ENCODE data around the gene AGPAT2.

The AGPAT2 gene

GRCh38 chr9:136686794-136687711 is at the start of gene AGPAT2:
Gene AGPAT2 (minus strand): TSS chr9:136687457. CDS start chr9:136687357, 100 bp downstream.
- DNase-seq: no peak

DNA sequence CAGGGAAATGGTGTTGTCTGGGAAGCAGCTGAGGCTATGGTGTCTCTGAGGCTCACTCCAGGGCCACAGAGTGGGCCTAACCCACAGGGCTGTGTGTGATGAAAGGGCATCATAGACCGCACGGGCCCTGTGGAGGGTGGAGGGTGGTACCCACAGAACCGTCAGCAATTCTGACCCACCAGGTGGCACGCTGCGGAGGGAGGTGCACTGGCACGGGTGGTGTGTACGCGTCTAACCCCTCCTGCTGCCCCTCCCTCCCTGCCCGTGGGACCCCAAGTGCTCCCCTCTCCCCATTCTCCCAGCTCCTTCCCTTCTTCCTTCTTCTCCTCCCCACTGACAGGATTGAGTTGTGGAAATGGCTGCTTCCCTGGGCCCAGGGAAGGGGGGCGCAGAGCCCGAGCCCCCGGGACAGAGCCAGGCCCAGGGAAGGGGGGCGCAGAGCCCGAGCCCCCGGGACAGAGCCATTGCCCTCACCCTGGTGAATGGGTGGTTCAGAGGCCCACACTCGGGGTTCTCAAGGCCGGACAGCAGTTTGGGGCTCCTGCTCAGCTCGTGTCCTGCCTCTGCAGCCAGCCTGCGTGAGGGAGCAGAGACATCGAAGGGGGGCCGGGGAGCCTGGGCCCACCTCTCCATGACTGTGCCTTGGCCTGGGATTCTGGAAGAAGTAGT is 48.7 kb upstream of the AGPAT2 start:
- peak; percentile 28 for DNase-seq

GRCh38 chr9:136734837-136735496 is 47.7 kb upstream of the AGPAT2 start:
- peak; percentile 13 for DNase-seq

- DNase-seq: peak; percentile 10
Measured at GRCh38 chr9:136733611-136734010, 46.4 kb upstream of the AGPAT2 start.

DNA sequence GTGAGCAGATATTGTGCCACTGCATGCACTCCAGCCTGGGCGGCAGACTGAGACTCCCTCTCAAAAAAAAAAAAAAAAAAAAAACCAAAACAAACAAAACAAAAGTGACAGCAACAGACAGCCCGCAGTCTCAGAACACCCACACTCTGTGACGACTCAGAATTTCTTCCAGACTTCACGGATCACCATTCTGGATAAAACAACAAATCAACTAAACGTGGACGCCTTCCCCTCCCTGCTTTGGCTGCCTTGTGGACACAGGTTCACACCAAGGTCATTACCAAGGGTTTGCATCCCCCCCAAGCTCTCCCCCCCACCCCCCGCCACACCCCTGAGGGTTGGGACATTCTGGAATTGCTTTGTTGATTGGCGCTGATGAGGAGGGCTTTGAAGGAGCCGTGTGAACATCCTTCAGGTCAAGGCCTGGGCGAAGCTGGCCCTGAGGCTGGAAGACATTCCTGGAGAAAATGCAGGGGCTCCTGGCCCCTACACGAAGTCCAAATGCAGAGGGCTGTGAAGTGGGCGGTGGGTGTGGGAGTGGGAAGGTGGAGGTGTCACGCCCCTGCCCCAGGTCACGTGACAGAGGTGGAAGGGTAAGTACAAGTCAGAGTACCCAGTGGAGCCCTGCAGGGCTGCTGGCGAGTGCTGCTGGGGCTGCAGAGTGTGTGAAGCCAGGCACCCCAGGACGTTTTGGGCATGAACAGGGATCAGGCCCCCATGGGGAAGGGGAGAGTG is 45.4 kb upstream of the AGPAT2 start:
- DNase-seq: peak; percentile 15

DNA sequence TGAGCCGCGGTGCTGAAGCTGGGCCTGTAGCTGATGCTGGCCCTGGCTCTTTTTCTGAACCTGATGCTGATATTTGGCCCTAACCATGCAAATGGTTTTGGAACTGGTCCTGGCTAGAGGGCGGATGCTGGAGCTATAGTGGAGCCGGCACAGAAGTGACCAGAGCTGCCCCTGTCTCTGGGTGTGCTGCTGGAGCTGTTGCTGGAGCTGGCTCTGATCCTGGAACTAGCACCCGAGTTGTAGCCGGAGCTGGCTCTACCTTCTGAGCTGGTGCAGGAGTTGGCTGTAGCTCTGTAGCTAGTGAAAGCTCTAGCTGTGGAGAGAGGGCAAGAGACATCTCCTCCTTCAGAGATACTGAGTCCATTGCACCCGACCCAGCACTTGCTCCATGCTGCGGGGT is 42.7 kb upstream of the AGPAT2 start:
- DNase-seq: peak; percentile 23

GRCh38 chr9:136729144-136729543 is 41.9 kb upstream of the AGPAT2 start:
- peak; percentile 35 for DNase-seq

DNA sequence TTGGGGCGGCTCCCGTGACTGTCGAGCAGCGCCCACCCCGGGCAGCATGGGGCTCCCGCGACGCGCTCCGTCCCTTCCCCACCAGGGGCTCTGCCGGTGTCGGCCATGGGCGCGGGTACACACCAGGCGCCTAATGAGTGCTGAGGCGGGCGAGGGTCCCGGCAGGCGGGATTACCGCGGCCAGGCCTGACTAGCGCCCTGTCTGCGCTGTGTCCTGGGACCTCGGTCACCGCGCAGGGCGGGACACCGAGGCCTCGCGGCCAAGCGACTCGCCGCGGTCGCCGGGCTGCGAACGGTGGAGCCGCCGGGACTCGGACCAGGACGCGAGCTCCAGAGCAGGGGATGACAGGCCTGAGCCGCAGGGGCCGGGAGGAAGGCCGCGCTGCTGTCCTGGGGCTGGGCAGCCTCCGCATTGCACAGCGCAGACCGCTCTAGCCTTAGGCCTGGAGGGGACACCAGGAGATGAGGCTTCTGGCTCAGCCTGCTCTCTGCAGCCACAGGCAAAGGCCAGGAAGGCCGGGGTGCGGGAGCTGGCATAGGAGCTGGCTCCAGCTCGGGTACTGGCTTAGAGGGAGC is 41.4 kb upstream of the AGPAT2 start:
- no peak for DNase-seq

- DNase-seq: peak; percentile 90
Measured at GRCh38 chr9:136728080-136728547, 40.9 kb upstream of the AGPAT2 start.

DNA sequence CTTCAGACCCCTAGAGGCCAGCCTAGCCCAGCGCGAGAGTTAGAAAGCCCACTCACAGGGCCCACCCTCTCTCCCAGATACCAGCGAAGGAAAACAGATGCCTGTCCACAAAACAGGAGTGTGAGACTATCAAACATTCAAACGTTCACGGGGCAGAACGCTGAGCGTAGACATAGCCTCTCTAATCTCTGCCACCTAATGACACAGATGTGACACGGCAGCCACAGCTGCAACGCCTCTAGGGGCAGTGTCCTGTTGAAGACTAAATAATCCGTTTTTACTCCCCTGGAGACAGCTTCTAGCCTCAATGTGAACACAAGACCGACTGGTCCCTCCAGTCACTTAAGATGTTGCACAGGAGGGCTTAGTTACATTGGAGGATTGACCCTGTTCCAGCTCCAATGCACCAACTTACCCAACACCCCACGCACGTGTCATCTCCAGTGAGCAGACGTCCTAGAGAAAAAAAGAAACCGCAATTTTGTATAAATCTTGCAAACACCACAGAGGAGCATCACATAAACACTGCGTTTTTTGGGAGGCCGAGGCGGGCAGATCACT is 39.5 kb upstream of the AGPAT2 start:
- no peak for DNase-seq

DNA sequence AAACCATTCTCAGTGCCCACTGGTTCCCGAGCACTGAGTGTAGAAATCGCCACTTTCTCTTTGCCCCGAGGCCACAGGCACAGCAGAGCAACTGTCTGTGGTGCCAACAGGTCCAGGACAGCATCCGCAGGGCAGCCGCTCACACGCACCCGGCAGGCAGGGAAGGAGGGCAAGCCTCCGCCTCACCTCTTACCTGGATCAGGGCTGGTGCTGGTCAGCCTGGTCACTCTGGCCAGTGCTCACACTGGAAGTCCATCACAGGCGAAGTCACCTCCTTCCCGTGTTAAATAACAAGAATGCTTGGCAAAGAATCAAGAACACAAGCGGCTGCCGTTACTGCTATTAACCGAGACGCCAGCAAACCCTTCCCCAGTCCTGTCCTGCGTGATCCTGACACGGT is 38.9 kb upstream of the AGPAT2 start:
- DNase-seq: no peak

DNA sequence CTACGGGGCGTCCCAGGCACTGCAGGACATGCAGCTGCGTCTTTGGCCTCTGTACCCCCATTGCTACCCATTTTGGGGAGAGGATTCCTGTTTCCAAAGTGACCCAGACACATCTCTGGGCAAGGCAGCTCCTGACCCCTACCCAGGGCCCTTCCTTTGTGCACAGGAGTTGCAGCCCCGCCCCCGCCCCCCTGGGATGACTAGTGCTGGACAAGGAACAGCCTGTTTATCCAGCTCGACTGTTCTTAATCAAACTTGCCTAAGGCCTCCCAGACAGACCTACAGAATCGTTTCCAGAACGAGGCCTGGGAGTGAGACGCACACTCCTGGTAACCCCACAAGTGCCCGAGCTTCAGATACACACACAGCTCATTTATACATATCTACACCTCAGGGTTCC is 38.4 kb upstream of the AGPAT2 start:
- DNase-seq: no peak

- DNase-seq: no peak
Measured at GRCh38 chr9:136724772-136725171, 37.5 kb upstream of the AGPAT2 start.

- DNase-seq: no peak
Measured at GRCh38 chr9:136723989-136724388, 36.7 kb upstream of the AGPAT2 start.

DNA sequence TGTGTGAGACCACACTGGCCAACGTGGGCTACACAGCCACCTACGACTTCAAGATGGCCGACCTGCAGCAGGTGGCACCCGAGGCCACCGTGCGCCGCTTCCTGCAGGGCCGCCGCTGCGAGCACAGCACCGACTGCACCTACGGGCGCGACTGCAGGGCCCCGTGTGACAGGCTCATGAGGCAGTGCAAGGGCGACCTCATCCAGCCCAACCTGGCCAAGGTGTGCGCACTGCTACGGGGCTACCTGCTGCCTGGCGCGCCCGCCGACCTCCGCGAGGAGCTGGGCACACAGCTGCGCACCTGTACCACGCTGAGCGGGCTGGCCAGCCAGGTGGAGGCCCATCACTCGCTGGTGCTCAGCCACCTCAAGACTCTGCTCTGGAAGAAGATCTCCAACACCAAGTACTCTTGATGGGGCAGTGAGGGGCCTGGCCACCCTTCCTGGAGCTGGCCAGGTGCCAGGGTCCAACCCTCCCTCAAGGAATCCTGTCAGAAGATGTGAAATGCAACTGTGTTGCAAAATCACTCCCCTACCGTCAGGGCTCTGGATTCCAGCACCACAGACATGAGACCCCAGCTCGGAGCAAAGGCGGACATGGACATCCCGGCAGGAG is 36.2 kb upstream of the AGPAT2 start:
- DNase-seq: no peak

DNA sequence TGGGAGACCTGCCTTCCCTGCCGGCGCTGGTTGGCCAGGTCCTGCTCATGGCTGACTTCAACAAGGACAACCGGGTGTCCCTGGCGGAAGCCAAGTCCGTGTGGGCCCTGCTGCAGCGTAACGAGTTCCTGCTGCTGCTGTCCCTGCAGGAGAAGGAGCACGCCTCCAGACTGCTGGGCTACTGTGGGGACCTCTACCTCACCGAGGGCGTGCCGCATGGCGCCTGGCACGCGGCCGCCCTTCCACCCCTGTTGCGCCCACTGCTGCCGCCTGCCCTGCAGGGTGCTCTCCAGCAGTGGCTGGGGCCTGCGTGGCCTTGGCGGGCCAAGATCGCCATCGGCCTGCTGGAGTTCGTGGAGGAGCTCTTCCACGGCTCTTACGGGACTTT is 35.7 kb upstream of the AGPAT2 start:
- no peak for DNase-seq

DNA sequence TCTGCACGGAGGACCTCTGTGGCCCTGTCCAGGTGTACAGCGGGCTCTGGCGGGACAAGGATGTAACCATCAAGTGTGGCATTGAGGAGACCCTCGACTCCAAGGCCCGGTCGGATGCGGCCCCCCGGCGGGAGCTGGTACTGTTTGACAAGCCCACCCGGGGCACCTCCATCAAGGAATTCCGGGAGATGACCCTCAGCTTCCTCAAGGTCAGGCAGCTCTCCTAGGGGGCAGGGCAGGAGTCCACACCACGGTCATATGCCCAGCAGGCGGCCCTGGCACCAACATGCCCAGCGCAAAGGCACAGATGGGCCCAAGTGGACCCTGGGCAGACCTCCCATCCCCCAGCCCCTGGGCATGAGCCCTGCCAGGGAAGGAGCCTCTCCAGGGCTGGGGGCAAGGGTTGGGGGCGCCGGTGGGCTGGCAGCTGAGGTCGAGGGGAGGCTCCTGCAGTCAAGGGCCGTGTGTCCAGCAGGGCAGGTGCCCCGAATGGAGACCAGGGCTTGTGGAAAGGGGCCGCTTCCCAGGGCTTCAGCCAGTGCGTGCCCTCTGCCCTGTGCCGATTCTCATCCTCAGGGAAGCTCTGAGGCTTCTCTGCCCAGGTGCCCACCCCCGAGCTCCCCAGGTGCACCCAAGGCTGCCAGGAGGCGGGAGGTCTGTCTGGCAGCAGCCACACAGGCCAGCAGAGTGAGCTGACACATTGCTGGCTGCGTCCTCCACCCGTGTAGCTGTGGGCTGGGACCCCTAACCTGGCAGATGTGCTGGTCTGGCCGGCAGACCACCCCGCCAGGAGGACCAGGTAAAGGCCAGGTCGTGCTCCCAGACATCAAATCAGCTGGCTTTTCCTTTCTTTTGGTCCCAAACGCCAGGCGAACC is 35.1 kb upstream of the AGPAT2 start:
- DNase-seq: no peak

GRCh38 chr9:136721339-136722092 is 34.3 kb upstream of the AGPAT2 start:
- peak; percentile 42 for DNase-seq

- DNase-seq: no peak
Measured at GRCh38 chr9:136720898-136721338, 33.7 kb upstream of the AGPAT2 start.

All from left hindlimb (tissue), 1 donor.